ENCODE measurements around the gene MEGF6. TPM values are rescaled to one million over a fixed set of nuclear protein-coding genes. Genes with fewer than 3 reads are reported as not detected.

Gene MEGF6
- total and polyA plus RNA-seq, 2 of the 8 experiments (the other 6 are each of a cell fraction or from before 2014, with no cell fraction given): 4.1 to 14.8 TPM

- TF ChIP-seq POLR2AphosphoS5 (IDR thresholded peaks at IDR 0.05; ENCODE audit: low read depth, low read length): 0 out of 2 replicates have a peak, but pooled peaks have one; percentile 53
- peak; percentile 64 for TF ChIP-seq TAF7 (optimal IDR thresholded peaks at IDR 0.05; ENCODE audit: borderline replicate concordance, low read depth, low read length)
- TF ChIP-seq E2F6 (IDR thresholded peaks at IDR 0.05): peak; percentile 49
- TF ChIP-seq SP4 (IDR thresholded peaks at IDR 0.05; ENCODE audit: low read length): peak; percentile 50; the same call in 1 of the 2 replicates
- peak; percentile 34; the same call in 1 of the 2 replicates for TF ChIP-seq ATF2 (IDR thresholded peaks at IDR 0.05; ENCODE audit: low read length)
- TF ChIP-seq TBP (IDR thresholded peaks at IDR 0.05; ENCODE audit: low read depth, low read length): no peak
- TF ChIP-seq MAX (IDR thresholded peaks at IDR 0.05): peak; percentile 75
Measured at GRCh38 chr1:3483801-3484444, 127.4 kb downstream of the MEGF6 start (continued).

All from H1 (cell line).